Spleen (tissue), 11 donors: ENCODE results near the gene NRARP. TPM values are rescaled to one million over a fixed set of nuclear protein-coding genes. Genes with fewer than 3 reads are reported as not detected.

Source experiments
- DNase-seq: peaks from one replicate; pipeline ENCODE4 v3.0.0-alpha.2; 2020
- H3K27ac ChIP-seq, 8 donors: fragments of 200-600 bp; sonication (generic) in 7 of 8; 1 replicate in 4 of 8; 2 replicates in 4 of 8; pipeline versions ENCODE4 v1.5.0 to v1.8.0; 2016 to 2021; ENCODE audit warnings: inconsistent platforms in 4 of 8, mild to moderate bottlenecking in 4 of 8, moderate library complexity in 1 of 8
- H3K27me3 ChIP-seq, 7 donors: fragments of 200-600 bp; sonication (generic) in 6 of 7; replicated peaks in 1 of 7; 1 replicate in 4 of 7; 2 replicates in 3 of 7; pipeline versions ENCODE4 v1.5.0 to v1.8.0; 2016 to 2021; ENCODE audit warnings: inconsistent platforms in 3 of 7, mild to moderate bottlenecking in 1 of 7
- H3K36me3 ChIP-seq, 6 donors: fragments of 200-600 bp; sonication (generic) in 5 of 6; 1 replicate in 4 of 6; 2 replicates in 2 of 6; pipeline versions ENCODE4 v1.5.0 to v1.8.0; 2016 to 2021; ENCODE audit warnings: inconsistent platforms in 2 of 6
- H3K4me1 ChIP-seq, 6 donors: fragments of 200-600 bp; sonication (generic) in 5 of 6; 1 replicate in 3 of 6; 2 replicates in 3 of 6; pipeline versions ENCODE4 v1.5.0 to v1.8.0; 2016 to 2021; ENCODE audit warnings: inconsistent platforms in 3 of 6
- H3K4me3 ChIP-seq, 8 donors: fragments of 200-600 bp; sonication (generic) in 7 of 8; 1 replicate in 4 of 8; 2 replicates in 4 of 8; pipeline versions ENCODE4 v1.5.0 to v1.8.0; 2016 to 2021; ENCODE audit warnings: inconsistent platforms in 4 of 8, mild to moderate bottlenecking in 4 of 8, moderate library complexity in 2 of 8
- H3K9me3 ChIP-seq, 8 donors: fragments of 200-600 bp; sonication (generic) in 7 of 8; 1 replicate in 4 of 8; 2 replicates in 4 of 8; pipeline versions ENCODE4 v1.5.0 to v1.8.0; 2016 to 2021; ENCODE audit warnings: inconsistent platforms in 4 of 8
- POLR2A ChIP-seq, 3 donors: fragments of 450-650 bp; IDR thresholded peaks; one replicate each; pipeline ENCODE4 v1.5.1; 2017; ENCODE audit warnings: antibody characterized with exemption in 3 of 3, mild to moderate bottlenecking in 1 of 3
- POLR2AphosphoS5 ChIP-seq, 3 donors: sonication (generic); formaldehyde crosslinking; IDR thresholded peaks; one replicate each; pipeline ENCODE4 v1.5.1; 2017; ENCODE audit warnings: antibody characterized with exemption in 3 of 3
- WGBS, 5 donors: extraction: QIAGEN DNeasy Blood & Tissue Kit in 3 of 5; methylation state at CpG; one replicate each; pipeline versions ENCODE4 v1.1.5 to v1.1.7; 2013 to 2018; 5-methylcytosine and 5-hydroxymethylcytosine counted together
- intact Hi-C: fragments of 100-400 bp; cut with DNase I; formaldehyde crosslinking; loops from one replicate; pipeline ENCODE4 v1.15.0; 2023; ENCODE audit warnings: low total_unique reads
- polyA plus RNA-seq, 3 donors: library from polyadenylated mRNA; stranded (reverse); fragments of 200-250 nt; gene quantifications; one replicate each; pipeline ENCODE4 v1.2.1, GENCODE V29; 2013
- total RNA-seq, 7 donors: library from RNA; depleted of rRNA in 3 of 7; stranded (reverse); fragments of >200 nt in 3 of 7; fragmentation: NEBNext Ultra II Directional in 4 of 7; extraction: Animal tissue kit (Norgen Biotek cat#: 25700) in 4 of 7; gene quantifications; one replicate each; pipeline versions ENCODE4 v1.1.0 to v1.2.1, GENCODE V29; 2016 to 2021
- TF ChIP-seq, protein P1 (sequence below), 11 experiments: fragments of 200-600 bp in 7 of 11; fragments of 450-650 bp in 4 of 11; sonication (generic) in 4 of 11; IDR thresholded peaks in 8 of 11; conservative IDR thresholded peaks in 3 of 11; 1 replicate in 7 of 11; 2 replicates in 4 of 11; pipeline versions ENCODE4 v1.4.0 to v1.8.0; 2016 to 2021; ENCODE audit warnings: antibody characterized with exemption in 11 of 11, inconsistent platforms in 4 of 11, mild to moderate bottlenecking in 1 of 11
- donor health status: healthy with polysubstance abuse.
- donor health status: DM: no; HTN: no; CAD: no; lungs with moderate emphysema.
- donor health status: DM: no; HTN: no; CAD: no.
- donor health status: Bipolar disorder and iron deficiency.
- donor health status: healthy.
- donor health status: DM: no; HTN: no; CAD: no.
- donor health status: DM: yes; HTN: yes; CAD: no.

NRARP gene
- total and polyA plus RNA-seq, 10 donors = 0.37 to 24.4 (median 8.0) TPM

DNA sequence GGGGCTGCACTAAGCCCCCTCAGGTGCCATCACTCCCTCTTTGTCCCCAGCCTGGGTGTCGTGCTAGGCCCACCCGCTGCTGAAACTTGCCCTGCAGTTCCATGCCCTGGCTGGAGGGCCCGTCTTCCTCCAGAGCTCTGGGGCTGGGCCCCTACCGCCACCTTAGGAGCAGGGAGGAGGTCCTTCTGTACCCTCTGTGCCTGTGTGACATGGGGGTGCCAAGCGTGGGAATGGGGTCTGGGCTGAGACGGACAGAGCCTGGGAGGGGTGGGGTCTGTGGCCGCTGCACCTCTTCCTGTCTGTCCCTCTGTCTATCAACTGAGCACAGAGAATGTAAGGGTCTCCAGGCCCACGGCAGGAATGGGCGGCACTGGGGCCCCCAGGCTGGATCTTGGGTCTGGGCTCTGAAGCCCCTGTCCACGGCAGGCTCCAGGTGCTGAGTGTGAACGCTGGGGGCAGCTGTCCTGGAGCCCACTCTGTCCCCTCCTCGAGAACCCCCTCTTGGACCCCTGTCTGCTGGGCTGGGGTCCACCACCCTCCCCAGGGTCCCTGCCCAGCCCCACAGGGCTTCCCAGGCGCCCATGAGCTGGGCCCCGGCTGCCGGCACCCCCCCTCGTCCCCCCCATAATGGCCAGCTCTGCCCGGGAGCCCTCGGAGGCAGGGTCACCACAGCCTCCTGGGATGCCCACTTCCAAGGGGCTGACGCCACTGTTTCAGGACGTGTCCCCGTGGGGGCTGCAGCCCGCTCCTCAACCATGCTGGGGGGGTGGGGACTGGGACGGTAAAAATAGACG, 15.8 kb upstream of the NRARP start:
- H3K27ac ChIP-seq = no peak overlapping the region
- peaks cover 24 to 78% (median 56%) of the 10 kb centered on the region in 6 donors for H3K4me1 ChIP-seq
- H3K36me3 ChIP-seq = no peaks in the 10 kb centered on the region
- H3K4me3 ChIP-seq = no peak overlapping the region
- intact Hi-C loops = no loop called here
- H3K9me3 ChIP-seq = no peaks in the 10 kb centered on the region
- 79 to 90% (median 85%) methylated on average over 14 to 24 of the region's 24 CpGs for WGBS, 5 donors
- H3K27me3 ChIP-seq = peaks cover 0 to 33% (median 16%) of the 10 kb centered on the region in 7 donors
- peak; percentile 71 for DNase-seq
- TF ChIP-seq POLR2A (IDR thresholded peaks at IDR 0.05) (no peak), POLR2AphosphoS5 (IDR thresholded peaks at IDR 0.05) (no peak)
- TF ChIP-seq, protein P1, sequence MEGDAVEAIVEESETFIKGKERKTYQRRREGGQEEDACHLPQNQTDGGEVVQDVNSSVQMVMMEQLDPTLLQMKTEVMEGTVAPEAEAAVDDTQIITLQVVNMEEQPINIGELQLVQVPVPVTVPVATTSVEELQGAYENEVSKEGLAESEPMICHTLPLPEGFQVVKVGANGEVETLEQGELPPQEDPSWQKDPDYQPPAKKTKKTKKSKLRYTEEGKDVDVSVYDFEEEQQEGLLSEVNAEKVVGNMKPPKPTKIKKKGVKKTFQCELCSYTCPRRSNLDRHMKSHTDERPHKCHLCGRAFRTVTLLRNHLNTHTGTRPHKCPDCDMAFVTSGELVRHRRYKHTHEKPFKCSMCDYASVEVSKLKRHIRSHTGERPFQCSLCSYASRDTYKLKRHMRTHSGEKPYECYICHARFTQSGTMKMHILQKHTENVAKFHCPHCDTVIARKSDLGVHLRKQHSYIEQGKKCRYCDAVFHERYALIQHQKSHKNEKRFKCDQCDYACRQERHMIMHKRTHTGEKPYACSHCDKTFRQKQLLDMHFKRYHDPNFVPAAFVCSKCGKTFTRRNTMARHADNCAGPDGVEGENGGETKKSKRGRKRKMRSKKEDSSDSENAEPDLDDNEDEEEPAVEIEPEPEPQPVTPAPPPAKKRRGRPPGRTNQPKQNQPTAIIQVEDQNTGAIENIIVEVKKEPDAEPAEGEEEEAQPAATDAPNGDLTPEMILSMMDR (IDR thresholded peaks at IDR 0.05 in 8 of 11, conservative IDR thresholded peaks at IDR 0.05 in 3 of 11) = no peak

DNA sequence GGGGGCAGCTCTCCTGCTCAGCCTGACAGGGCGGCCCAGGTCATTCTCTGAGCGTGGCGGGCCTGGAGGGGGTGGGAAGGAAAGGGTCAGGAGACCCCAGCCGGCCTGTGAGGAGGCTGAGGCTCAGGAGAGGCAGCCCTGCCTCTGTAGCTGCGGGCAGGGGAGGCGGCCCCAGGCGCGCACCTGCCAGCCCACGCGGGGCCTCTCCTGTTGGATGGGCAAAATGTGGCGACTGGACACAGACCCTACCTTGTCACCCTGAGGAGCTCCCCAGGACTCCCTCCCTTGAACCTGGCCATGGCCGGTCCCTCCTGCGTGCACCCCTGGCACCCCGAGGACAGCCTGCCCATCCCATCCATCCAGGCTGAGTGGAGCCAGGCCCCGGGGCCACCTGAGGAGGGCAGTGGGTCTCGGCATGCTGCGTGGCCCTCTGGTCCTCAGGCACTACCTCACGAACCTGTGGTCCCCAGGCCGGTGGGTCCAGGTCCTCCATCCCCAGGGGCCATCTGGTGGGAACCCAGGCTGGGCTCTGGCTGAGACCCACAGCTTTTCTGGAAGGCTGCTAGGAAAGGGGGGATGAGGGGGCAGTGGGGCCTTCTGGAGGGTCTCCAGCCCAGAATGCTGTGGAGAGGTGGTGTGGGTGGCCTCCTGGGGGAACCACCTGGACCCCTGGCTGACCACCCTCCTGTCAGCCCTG, 15.1 kb upstream of the NRARP start:
- Histone ChIP-seq H3K4me3 (peak overlapping the region in 1 of 8 donors; percentile 62), H3K4me1 (peaks cover 24 to 78% (median 56%) of the 10 kb centered on the region in 6 donors), H3K36me3 (no peaks in the 10 kb centered on the region), H3K27me3 (peaks cover 0 to 33% (median 16%) of the 10 kb centered on the region in 7 donors), H3K9me3 (no peaks in the 10 kb centered on the region), H3K27ac (peak overlapping the region in 1 of 8 donors; percentile 37)
- TF ChIP-seq POLR2A (IDR thresholded peaks at IDR 0.05) = no peak
- no peak for TF ChIP-seq POLR2AphosphoS5 (IDR thresholded peaks at IDR 0.05)
- TF ChIP-seq, protein P1 (IDR thresholded peaks at IDR 0.05 in 8 of 11, conservative IDR thresholded peaks at IDR 0.05 in 3 of 11) = no peak
- intact Hi-C loops = no loop called here
- whole genome bisulfite sequencing, 5 donors = 88 to 96% (median 94%) methylated on average over 15 to 19 of the region's 19 CpGs
- DNase-seq = peak; percentile 76

DNA sequence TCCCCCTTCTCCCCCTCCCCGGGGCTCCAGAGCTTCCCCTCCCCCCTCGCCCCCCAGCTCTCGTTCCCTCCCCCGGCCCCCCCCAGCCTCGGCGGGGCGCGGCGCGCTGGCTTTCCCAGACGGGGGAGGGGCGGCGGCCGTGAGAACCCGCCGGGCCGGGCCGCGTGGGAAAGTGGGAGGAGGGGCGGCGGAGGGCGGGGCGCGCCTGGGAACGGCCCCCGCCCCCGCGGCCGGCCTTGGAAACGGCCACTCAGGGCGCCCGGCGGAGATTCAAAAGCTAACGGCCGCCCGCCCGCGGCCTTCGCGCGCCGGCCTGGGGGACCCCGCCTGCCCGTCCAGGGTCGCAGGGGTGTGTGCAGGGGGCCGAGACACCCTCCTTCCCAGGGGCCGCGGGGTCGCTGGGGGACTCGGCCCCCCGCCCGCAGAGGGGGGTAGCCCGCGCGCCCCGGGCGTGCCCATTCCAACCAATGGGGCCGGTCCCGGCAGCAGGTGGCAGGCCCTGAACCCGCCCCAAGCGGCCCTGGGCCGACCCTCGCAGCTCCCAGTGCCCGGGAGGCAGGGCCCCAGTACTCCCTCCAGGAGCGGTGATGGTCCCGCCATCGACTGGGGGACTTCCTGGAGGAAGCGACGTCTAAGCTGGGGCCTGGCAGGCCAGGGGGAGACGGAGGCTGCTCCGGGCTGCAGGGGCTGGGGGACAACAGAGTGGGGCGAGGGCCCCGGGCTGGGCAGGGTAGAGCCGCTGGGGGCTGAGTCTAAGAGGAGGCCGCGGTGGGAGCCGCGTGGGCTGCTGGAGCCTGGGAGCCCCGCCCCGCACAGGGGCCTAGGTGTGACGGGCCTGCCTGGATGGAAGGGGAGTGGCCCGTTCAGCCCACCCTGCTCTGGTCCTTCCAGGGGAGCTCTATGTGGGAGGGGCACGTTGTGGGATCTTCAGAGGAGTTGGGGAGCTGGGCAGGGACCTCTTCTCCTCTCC, 14.2 kb upstream of the NRARP start:
- peak overlapping the region in 2 of 8 donors; percentile 37 to 39 for H3K27ac ChIP-seq
- 0 to 18% (median 5%) methylated on average over 1 to 77 of the region's 83 CpGs for WGBS, 5 donors
- no peaks in the 10 kb centered on the region for H3K36me3 ChIP-seq
- intact Hi-C loops = no loop called here
- no peaks in the 10 kb centered on the region for H3K9me3 ChIP-seq
- peak overlapping the region in 6 of 8 donors; percentile 25 to 62 (median 30) for H3K4me3 ChIP-seq
- peaks cover 24 to 78% (median 50%) of the 10 kb centered on the region in 6 donors for H3K4me1 ChIP-seq
- peaks cover 0 to 33% (median 16%) of the 10 kb centered on the region in 7 donors for H3K27me3 ChIP-seq
- DNase-seq = peak; percentile 79
- TF ChIP-seq, protein P1 (IDR thresholded peaks at IDR 0.05 in 8 of 11, conservative IDR thresholded peaks at IDR 0.05 in 3 of 11) = no peak
- TF ChIP-seq POLR2AphosphoS5 (IDR thresholded peaks at IDR 0.05) = peak in 1 of 3 donors; percentile 20
